ENCODE measurements around the gene FARP2. TPM values are rescaled to one million over a fixed set of nuclear protein-coding genes. Genes with fewer than 3 reads are reported as not detected.

The FARP2 gene
- total RNA-seq, result 20.3 and 23.6 TPM in 2 replicates

DNA sequence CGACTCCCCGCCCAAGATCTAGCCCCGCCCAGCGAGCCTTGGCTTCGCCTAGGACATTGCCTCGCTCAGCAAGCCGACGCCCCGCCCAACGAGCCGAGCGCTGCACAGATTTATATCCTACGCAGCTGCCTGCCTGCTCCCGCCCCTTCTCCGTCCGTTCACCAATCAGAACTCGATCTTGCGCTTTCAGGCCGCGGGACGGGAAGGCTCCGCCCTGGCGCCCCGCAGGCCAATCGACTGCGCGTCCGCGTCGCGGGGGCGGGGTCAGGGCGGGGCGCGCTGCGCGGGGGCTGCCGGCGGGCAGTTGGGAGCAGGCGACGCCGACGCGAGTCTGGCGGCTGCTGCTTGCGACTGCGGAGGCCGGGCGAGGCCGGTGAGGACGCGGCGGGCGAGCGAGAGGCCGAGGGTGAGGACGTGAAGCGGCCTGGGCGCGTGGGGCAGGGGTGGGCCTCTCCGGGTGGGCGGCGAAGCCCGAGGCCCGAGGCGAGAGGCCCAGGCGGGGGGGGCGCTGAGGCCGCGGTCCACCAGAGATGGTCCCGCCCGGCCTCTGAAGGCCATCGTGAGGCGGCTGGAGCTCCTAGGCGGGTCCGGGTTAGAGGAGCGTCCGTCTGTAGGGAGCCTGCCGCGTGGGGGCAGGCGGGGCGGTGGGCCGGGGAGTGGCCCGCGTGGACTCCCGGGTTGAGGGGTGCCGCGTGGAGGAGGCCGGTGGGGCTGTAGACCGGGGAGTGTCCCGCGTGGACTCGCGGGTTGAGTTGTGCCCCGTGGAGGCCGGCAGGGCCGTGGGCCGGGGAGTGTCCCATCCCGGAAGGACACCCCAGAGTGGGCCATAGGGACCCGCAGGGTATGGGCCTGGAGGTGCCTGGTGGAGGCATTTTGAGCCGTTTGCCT, at the start of gene FARP2:
FARP2 (plus strand) TSS at position 303 of the 888 bp plus-strand sequence. CDS start 16,823 bp downstream, outside the sequence.

GRCh38 chr2:241315093-241315878, 40.8 kb upstream of the FARP2 start, which contains the start of gene HDLBP:
Gene HDLBP, minus strand, starts transcription at chr2:241315672. Its CDS starts 48,803 bp downstream, at chr2:241266869.

GRCh38 chr2:241315879-241316631, 40.0 kb upstream of the FARP2 start, which contains the start of gene SEPTIN2:
Gene SEPTIN2, plus strand, starts transcription at chr2:241315925. Its CDS starts 8,308 bp downstream, at chr2:241324233.

GRCh38 chr2:241508240-241509154, 152.4 kb downstream of the FARP2 start, which contains the start of gene STK25:
Gene STK25, minus strand, starts transcription at chr2:241508584. Its CDS starts 549 bp downstream, at chr2:241508035.

Other genes starting within 250 kb of the FARP2 start
- 4.3 and 5.0 TPM in 2 replicates for gene PASK, start 206.8 kb upstream of the FARP2 start, total RNA-seq
- 104 and 120 TPM in 2 replicates for gene PPP1R7, start 205.8 kb upstream of the FARP2 start, total RNA-seq
- gene ANO7, start 167.6 kb upstream of the FARP2 start, total RNA-seq, result 1.1 and 1.8 TPM in 2 replicates
- gene HDLBP, start 40.6 kb upstream of the FARP2 start, total RNA-seq, result 309 and 346 TPM in 2 replicates
- gene SEPTIN2, start 40.4 kb upstream of the FARP2 start, total RNA-seq, result 352 and 365 TPM in 2 replicates
- 341 and 414 TPM in 2 replicates for gene STK25, start 152.3 kb downstream of the FARP2 start, total RNA-seq
- 111 TPM in 2 replicates for gene BOK, start 202.5 kb downstream of the FARP2 start, total RNA-seq

Measured in mammary microvascular endothelial cell (primary cell).